IMR-90 (cell line): Measurements from ENCODE around the gene VEZT. TPM values are rescaled to one million over a fixed set of nuclear protein-coding genes. Genes with fewer than 3 reads are reported as not detected.

Experiments used
- ATAC-seq: fragments of 200-7000 bp; cut with Tn5 transposase; 2 replicates; pipeline ENCODE4 v1.9.1; 2020; ENCODE audit warnings: low read depth, mild to moderate bottlenecking, moderate library complexity
- BruUV-seq: library from RNA; stranded (reverse); fragments of 400-500 nt; replicated peaks from 2 replicates; lab custom pipeline; 2021; lab: Mats Ljungman, UMichigan
- CTCF ChIA-PET: fragments of 300-600 bp; formaldehyde crosslinking; extraction: SDS; loops from one replicate; lab custom pipeline; 2021; ENCODE audit warnings: antibody characterized with exemption; lab: Yijun Ruan, JAX
- POLR2A ChIA-PET: fragments of 300-600 bp; sonication (Branson Sonifier 250); formaldehyde crosslinking; loops from one replicate; lab custom pipeline; 2022; ENCODE audit warnings: antibody characterized with exemption; ENCODE audit not compliant: unreplicated experiment; lab: Charles Lee
- DNase-seq: peaks from one replicate; pipeline ENCODE4 v3.0.0; 2013
- H2AFZ ChIP-seq: replicated peaks from 2 replicates; pipeline ENCODE3; 2013; ENCODE audit warnings: low read length, mild to moderate bottlenecking; ENCODE audit not compliant: poor library complexity
- H2AK5ac ChIP-seq: 2 replicates; pipeline ENCODE4 v1.6.1; 2013; ENCODE audit warnings: low read depth, low read length, inconsistent platforms
- H2AK9ac ChIP-seq: replicated peaks from 2 replicates; pipeline ENCODE3; 2013; ENCODE audit warnings: mild to moderate bottlenecking, low read depth, low read length, moderate library complexity; ENCODE audit not compliant: poor library complexity
- H2BK120ac ChIP-seq: 2 replicates; pipeline ENCODE4 v1.6.1; 2013; ENCODE audit warnings: low read depth, low read length, inconsistent platforms
- H2BK15ac ChIP-seq: 3 replicates; pipeline ENCODE4 v1.6.1; 2013; ENCODE audit warnings: low read depth, low read length, inconsistent platforms
- H2BK20ac ChIP-seq: 2 replicates; pipeline ENCODE4 v1.6.1; 2013; ENCODE audit warnings: low read depth, mild to moderate bottlenecking, inconsistent platforms, low read length, moderate library complexity
- H2BK5ac ChIP-seq: 2 replicates; pipeline ENCODE4 v1.6.1; 2013; ENCODE audit warnings: mild to moderate bottlenecking, low read depth, low read length, inconsistent platforms; ENCODE audit not compliant: poor library complexity, severe bottlenecking
- H3K14ac ChIP-seq: replicated peaks from 2 replicates; pipeline ENCODE4 v1.6.1; 2013; ENCODE audit warnings: low read depth, low read length, inconsistent platforms
- H3K18ac ChIP-seq: 2 replicates; pipeline ENCODE4 v1.6.1; 2013; ENCODE audit warnings: low read depth, low read length, control low read depth
- H3K23ac ChIP-seq: 2 replicates; pipeline ENCODE4 v1.6.1; 2013; ENCODE audit warnings: low read depth, low read length, inconsistent platforms
- H3K27ac ChIP-seq: 2 replicates; pipeline ENCODE4 v1.5.1; 2013; ENCODE audit warnings: mild to moderate bottlenecking, control low read depth, low read length; ENCODE audit not compliant: insufficient read depth
- H3K27me3 ChIP-seq: 2 replicates; pipeline ENCODE4 v1.6.1; 2013; ENCODE audit warnings: low read length; ENCODE audit not compliant: control insufficient read depth, insufficient read depth
- H3K36me3 ChIP-seq: 2 replicates; pipeline ENCODE4 v1.6.1; 2013; ENCODE audit warnings: low read length, mixed read lengths; ENCODE audit not compliant: control insufficient read depth, insufficient read depth
- H3K4ac ChIP-seq: 2 replicates; pipeline ENCODE4 v1.6.1; 2013; ENCODE audit warnings: low read depth, low read length, inconsistent platforms
- H3K4me1 ChIP-seq: 2 replicates; pipeline ENCODE4 v1.6.1; 2013; ENCODE audit warnings: low read length, mixed read lengths; ENCODE audit not compliant: control insufficient read depth, insufficient read depth
- H3K4me2 ChIP-seq: 2 replicates; pipeline ENCODE4 v1.6.1; 2013; ENCODE audit warnings: low read depth, mild to moderate bottlenecking, control low read depth, low read length, moderate library complexity
- H3K4me3 ChIP-seq: 2 replicates; pipeline ENCODE4 v1.5.1; 2013; ENCODE audit warnings: low read depth, mild to moderate bottlenecking, control low read depth, low read length, moderate library complexity; ENCODE audit not compliant: insufficient read depth
- H3K56ac ChIP-seq: 2 replicates; pipeline ENCODE4 v1.6.1; 2013; ENCODE audit warnings: low read length, inconsistent platforms; ENCODE audit not compliant: insufficient read depth; ENCODE audit errors: extremely low read depth
- H3K79me1 ChIP-seq, 2 experiments: 2 replicates each; pipeline ENCODE4 v1.6.1; 2013; ENCODE audit warnings: low read length in 2 of 2, inconsistent platforms in 1 of 2, low read depth in 1 of 2
- H3K9ac ChIP-seq: 2 replicates; pipeline ENCODE4 v1.6.1; 2013; ENCODE audit warnings: low read depth, low read length, control low read depth
- H3K9me1 ChIP-seq: 2 replicates; pipeline ENCODE4 v1.6.1; 2013; ENCODE audit warnings: low read length, inconsistent platforms; ENCODE audit not compliant: insufficient read depth
- H3K9me3 ChIP-seq: 2 replicates; pipeline ENCODE4 v1.6.1; 2013; ENCODE audit warnings: low read length; ENCODE audit not compliant: control insufficient read depth, insufficient read depth
- H4K20me1 ChIP-seq: 2 replicates; pipeline ENCODE4 v1.6.1; 2013; ENCODE audit warnings: low read length, inconsistent platforms; ENCODE audit not compliant: insufficient read depth
- H4K5ac ChIP-seq: 2 replicates; pipeline ENCODE4 v1.6.1; 2013; ENCODE audit warnings: mild to moderate bottlenecking, low read depth, low read length, control low read depth
- H4K8ac ChIP-seq, 2 experiments: 2 replicates each; pipeline ENCODE4 v1.6.1; 2013; ENCODE audit warnings: low read depth in 2 of 2, low read length in 2 of 2, control low read depth in 1 of 2, inconsistent platforms in 1 of 2
- H4K91ac ChIP-seq: 2 replicates; pipeline ENCODE4 v1.6.1; 2013; ENCODE audit warnings: low read depth, low read length, inconsistent platforms; ENCODE audit not compliant: insufficient read depth
- CEBPB ChIP-seq: IDR thresholded peaks from 2 replicates; pipeline ENCODE4 v1.6.1; 2012; ENCODE audit warnings: low read depth, low read length, improper control_type of control experiment
- FOS ChIP-seq: fragments of 150-350 bp; IDR thresholded peaks from 2 replicates; pipeline ENCODE4 v1.6.1; 2016; ENCODE audit warnings: low read depth, low read length
- MAZ ChIP-seq: IDR thresholded peaks from 2 replicates; pipeline ENCODE4 v1.6.1; 2012; ENCODE audit warnings: low read depth, mild to moderate bottlenecking, low read length, improper control_type of control experiment, moderate library complexity, borderline replicate concordance
- MXI1 ChIP-seq: IDR thresholded peaks from 2 replicates; pipeline ENCODE4 v1.6.1; 2012; ENCODE audit warnings: low read depth, mild to moderate bottlenecking, low read length, moderate library complexity, borderline replicate concordance
- USF2 ChIP-seq: fragments of 150-350 bp; IDR thresholded peaks from 2 replicates; pipeline ENCODE4 v1.6.1; 2017; ENCODE audit warnings: mild to moderate bottlenecking, antibody characterized with exemption, low read length, low read depth
- WGBS, 2 experiments: methylation state at CpG; one replicate each; pipeline versions ENCODE4 v1.1.5 to v1.1.7; 2013; ENCODE audit warnings: missing lambda C conversion rate in 2 of 2; ENCODE audit not compliant: insufficient read length in 1 of 2; ENCODE audit errors: extremely low coverage in 2 of 2; 5-methylcytosine and 5-hydroxymethylcytosine counted together
- dilution Hi-C: fragments of 300-500 bp; cut with HindIII; formaldehyde crosslinking; loops from one replicate; pipeline ENCODE4 v1.14.3; 2018; ENCODE audit warnings: low sequenced_read_pairs; ENCODE audit not compliant: unreplicated experiment
- in situ Hi-C: fragments of 300-500 bp; cut with MboI; formaldehyde crosslinking; loops from 3 replicates; pipeline ENCODE4 v1.14.3; 2019; ENCODE audit warnings: low sequenced_read_pairs, inconsistent platforms, mixed read lengths
- intact Hi-C: fragments of 100-400 bp; cut with micrococcal nuclease; formaldehyde crosslinking; loops from 2 replicates; pipeline ENCODE4 v1.10.0; 2022
- polyA plus RNA-seq, 3 experiments: library from polyadenylated mRNA; depleted of rRNA; stranded (reverse); fragments of >200 nt; gene quantifications; 2 replicates each; pipeline ENCODE4 v1.2.3, GENCODE V29; 2012; ENCODE audit warnings: low replicate concordance in 1 of 3
- total RNA-seq: library from RNA; depleted of rRNA; stranded (reverse); fragments of >200 nt; gene quantifications from 2 replicates; pipeline ENCODE4 v1.2.3, GENCODE V29; 2012

Gene VEZT
- total and polyA plus RNA-seq, 2 of the 4 experiments (the other 2 are of a cell fraction), result 54.5 to 90.2 TPM

GRCh38 chr12:95304673-95305198, 87.1 kb downstream of the VEZT start:
- intact Hi-C loops, result no loop called here
- Histone ChIP-seq H3K4ac (peak overlapping the region; percentile 12; the same call in 1 of the 2 replicates), H2BK5ac (peak overlapping the region; percentile 55), H3K27me3 (no peaks in the 10 kb centered on the region), H3K4me2 (peak overlapping the region; percentile 10; the same call in 1 of the 2 replicates), H2BK15ac (peak overlapping the region; percentile 38; the same call in 1 of the 3 replicates), H3K4me1 (peaks cover 8% of the 10 kb centered on the region), H2AFZ (no peak overlapping the region), H2BK20ac (no peak overlapping the region), H3K9me3 (no peaks in the 10 kb centered on the region), H2AK5ac (peak overlapping the region; percentile 10; the same call in 1 of the 2 replicates), H3K56ac (no peak overlapping the region), H3K14ac (no peak overlapping the region), H2BK120ac (peak overlapping the region; percentile 43; the same call in 1 of the 2 replicates), H4K20me1 (no peaks in the 10 kb centered on the region), H2AK9ac (no peak overlapping the region), H3K36me3 (peaks cover 7% of the 10 kb centered on the region), H3K18ac (peak overlapping the region; percentile 7; the same call in 1 of the 2 replicates), H3K27ac (no peak overlapping the region), H3K9ac (no peak overlapping the region), H3K23ac (no peak overlapping the region), H3K4me3 (no peak overlapping the region), H4K8ac (peak overlapping the region in 1 of 2 experiments; percentile 6; a peak in 1 of 4 replicates), H4K91ac (0 out of 2 replicates have a peak overlapping the region, but pooled peaks have one; percentile 26), H4K5ac (no peak overlapping the region), H3K79me1 (peaks cover 0 to 12% of the 10 kb centered on the region in 2 experiments; a peak in 2 of 4 replicates), H3K9me1 (0 out of 2 replicates have a peak, but pooled peaks cover 3% of the 10 kb centered on the region)
- CTCF ChIA-PET, result interaction anchor here (1.2 to 1.5 kb wide), 2 partner anchors 13 to 30 kb away, joined by 3 to 4 read pairs; no protein-coding TSS in a partner anchor
- ATAC-seq (peak; percentile 33), DNase-seq (peak; percentile 53)
- no TSS peak for BruUV-seq
- dilution Hi-C loops, result no loop called here
- TF ChIP-seq USF2, result no peak
- TF ChIP-seq FOS, result no peak; the same call in 1 of the 2 replicates
- TF ChIP-seq MAZ, result no peak
- no peak for TF ChIP-seq MXI1
- no peak for TF ChIP-seq CEBPB
- in situ Hi-C loops, result no loop called here
- POLR2A ChIA-PET, result no interaction called here
- WGBS, 2 experiments, result no CpG with 5 or more reads among the region's 3 CpGs
